Bronchial epithelial cell (primary cell): ENCODE data around the gene PPARGC1A. TPM values are rescaled to one million over a fixed set of nuclear protein-coding genes. Genes with fewer than 3 reads are reported as not detected.

Experiments
- DNase-seq: peaks from one replicate; pipeline ENCODE4 v3.0.0-alpha.2; 2010; ENCODE audit warnings: low read depth
- FAIRE-seq: peaks from 2 replicates; lab custom pipeline; 2011; peaks lifted over from hg19 to GRCh38; lab: Jason Lieb, UNC
- H3K27me3 ChIP-seq: 2 replicates; pipeline ENCODE4 v1.5.1; 2011; ENCODE audit warnings: low read length; ENCODE audit not compliant: control insufficient read depth, insufficient read depth
- H3K36me3 ChIP-seq: 2 replicates; pipeline ENCODE4 v1.5.1; 2011; ENCODE audit warnings: low read length; ENCODE audit not compliant: control insufficient read depth, insufficient read depth
- H3K4me3 ChIP-seq: 2 replicates; pipeline ENCODE4 v1.5.1; 2011; ENCODE audit warnings: mild to moderate bottlenecking, low read depth, low read length, control low read depth
- CTCF ChIP-seq: IDR thresholded peaks from 2 replicates; pipeline ENCODE4 v1.5.1; 2011; ENCODE audit warnings: mild to moderate bottlenecking, moderate library complexity, low read length, control low read depth, inconsistent platforms; ENCODE audit not compliant: insufficient read depth, severe bottlenecking
- total RNA-seq: library from RNA; depleted of rRNA; stranded (reverse); fragments of >200 nt; gene quantifications from 2 replicates; pipeline ENCODE4 v1.2.1, GENCODE V29; 2014

The PPARGC1A gene
- total RNA-seq, 1 donor from 2014 or later, result 1.6 TPM

GRCh38 chr4:23923840-23924239 is 34.0 kb upstream of the PPARGC1A start:
- DNase-seq, result no peak
- TF ChIP-seq CTCF, result peak; percentile 24
- H3K4me3 ChIP-seq, result no peak overlapping the region
- FAIRE-seq, result no peak
- H3K27me3 ChIP-seq, result no peaks in the 10 kb centered on the region
- H3K36me3 ChIP-seq, result no peaks in the 10 kb centered on the region

GRCh38 chr4:23923141-23923540 is 33.3 kb upstream of the PPARGC1A start:
- Histone ChIP-seq H3K4me3 (no peak overlapping the region), H3K27me3 (no peaks in the 10 kb centered on the region), H3K36me3 (no peaks in the 10 kb centered on the region)
- FAIRE-seq (no peak), DNase-seq (peak; percentile 81)
- no peak for TF ChIP-seq CTCF

GRCh38 chr4:23922541-23923111 is 32.8 kb upstream of the PPARGC1A start:
- DNase-seq (no peak), FAIRE-seq (no peak)
- Histone ChIP-seq H3K4me3 (no peak overlapping the region), H3K27me3 (no peaks in the 10 kb centered on the region), H3K36me3 (no peaks in the 10 kb centered on the region)
- TF ChIP-seq CTCF, result no peak

- Histone ChIP-seq H3K27me3 (no peaks in the 10 kb centered on the region), H3K4me3 (no peak overlapping the region), H3K36me3 (no peaks in the 10 kb centered on the region)
- FAIRE-seq (no peak), DNase-seq (no peak)
- no peak for TF ChIP-seq CTCF
Observed at GRCh38 chr4:23922013-23922412, 32.2 kb upstream of the PPARGC1A start.

GRCh38 chr4:23921447-23921845 is 31.6 kb upstream of the PPARGC1A start:
- Histone ChIP-seq H3K27me3 (no peaks in the 10 kb centered on the region), H3K36me3 (no peaks in the 10 kb centered on the region), H3K4me3 (no peak overlapping the region)
- no peak for DNase-seq
- FAIRE-seq, result no peak
- no peak for TF ChIP-seq CTCF
